Adrenal gland (tissue), 12 donors: Measurements from ENCODE around the gene ATP12A. TPM values are rescaled to one million over a fixed set of nuclear protein-coding genes. Genes with fewer than 3 reads are reported as not detected.

Source experiments
- DNase-seq, 7 donors: peaks; one replicate each; pipeline ENCODE4 v3.0.0-alpha.2; 2019 to 2020
- H3K27ac ChIP-seq, 5 donors: fragments of 200-600 bp; sonication (generic) in 4 of 5; 1 replicate in 3 of 5; 2 replicates in 2 of 5; pipeline versions ENCODE4 v1.5.1 to v1.8.0; 2016 to 2020; ENCODE audit warnings: mild to moderate bottlenecking in 1 of 5
- H3K27me3 ChIP-seq: fragments of 200-600 bp; 2 replicates; pipeline ENCODE4 v1.8.0; 2021
- H3K36me3 ChIP-seq, 2 donors: fragments of 200-600 bp; replicated peaks in 1 of 2; 1 replicate in 1 of 2; 2 replicates in 1 of 2; pipeline versions ENCODE4 v1.5.1 to v1.8.0; 2018 to 2022
- H3K4me1 ChIP-seq, 2 donors: fragments of 200-600 bp; replicated peaks in 1 of 2; 1 replicate in 1 of 2; 2 replicates in 1 of 2; pipeline versions ENCODE4 v1.5.1 to v1.8.0; 2018 to 2021
- H3K4me3 ChIP-seq, 4 donors: fragments of 200-600 bp; sonication (generic) in 3 of 4; one replicate each; pipeline ENCODE4 v1.5.1; 2016 to 2018
- H3K9me3 ChIP-seq, 3 donors: fragments of 200-600 bp; sonication (generic) in 1 of 3; replicated peaks in 1 of 3; 1 replicate in 2 of 3; 2 replicates in 1 of 3; pipeline versions ENCODE4 v1.5.1 to v1.8.0; 2016 to 2021
- POLR2A ChIP-seq, 2 donors: fragments of 450-650 bp; IDR thresholded peaks; one replicate each; pipeline ENCODE4 v1.6.1; 2017; ENCODE audit warnings: antibody characterized with exemption in 2 of 2, mild to moderate bottlenecking in 2 of 2, moderate library complexity in 1 of 2
- WGBS, 4 donors: extraction: QIAGEN DNeasy Blood & Tissue Kit in 2 of 4; methylation state at CpG; one replicate each; pipeline versions ENCODE4 v1.1.5 to v1.1.7; 2013 to 2017; 5-methylcytosine and 5-hydroxymethylcytosine counted together
- intact Hi-C, 2 donors: fragments of 100-400 bp; cut with DNase I; formaldehyde crosslinking; loops; one replicate each; pipeline versions ENCODE4 v1.14.1 to v1.15.0; 2022 to 2023
- polyA plus RNA-seq, 3 donors: library from polyadenylated mRNA; stranded (reverse); fragments of 200-250 nt in 2 of 3; fragments of 350-450 nt in 1 of 3; fragmentation: Illumina TruSeq in 1 of 3; extraction: RNeasy Lipid Tissue Mini Kit (QIAGEN cat#74804) in 1 of 3; gene quantifications; one replicate each; pipeline ENCODE4 v1.2.3, GENCODE V29; 2013 to 2014
- total RNA-seq, 9 donors: library from RNA; depleted of rRNA in 4 of 9; stranded (reverse); fragments of >200 nt in 4 of 9; fragments of 120-200 nt in 1 of 9; fragmentation: NEBNext Ultra II Directional in 1 of 9; extraction: Animal tissue kit (Norgen Biotek cat#: 25700) in 1 of 9; gene quantifications; one replicate each; pipeline versions ENCODE4 v1.1.0 to v1.2.4, GENCODE V29; 2013 to 2023
- TF ChIP-seq, protein P1 (sequence below), 6 experiments: fragments of 450-650 bp in 4 of 6; fragments of 200-600 bp in 2 of 6; sonication (generic) in 1 of 6; IDR thresholded peaks; 1 replicate in 5 of 6; 2 replicates in 1 of 6; pipeline versions ENCODE4 v1.5.1 to v1.8.0; 2016 to 2021; ENCODE audit warnings: antibody characterized with exemption in 6 of 6, mild to moderate bottlenecking in 2 of 6, moderate library complexity in 1 of 6
- donor health status: healthy with polysubstance abuse.
- donor health status: Bipolar disorder and iron deficiency.
- donor health status: DM: yes; HTN: yes; CAD: no.
- donor health status: DM: no; HTN: no; CAD: no.
- donor health status: DM: no; HTN: no; CAD: no.
- donor health status: DM: yes; HTN: yes; CAD: no.

Gene ATP12A
- total and polyA plus RNA-seq, 12 donors: 0.04 to 0.06 TPM; not detected in 10

DNA sequence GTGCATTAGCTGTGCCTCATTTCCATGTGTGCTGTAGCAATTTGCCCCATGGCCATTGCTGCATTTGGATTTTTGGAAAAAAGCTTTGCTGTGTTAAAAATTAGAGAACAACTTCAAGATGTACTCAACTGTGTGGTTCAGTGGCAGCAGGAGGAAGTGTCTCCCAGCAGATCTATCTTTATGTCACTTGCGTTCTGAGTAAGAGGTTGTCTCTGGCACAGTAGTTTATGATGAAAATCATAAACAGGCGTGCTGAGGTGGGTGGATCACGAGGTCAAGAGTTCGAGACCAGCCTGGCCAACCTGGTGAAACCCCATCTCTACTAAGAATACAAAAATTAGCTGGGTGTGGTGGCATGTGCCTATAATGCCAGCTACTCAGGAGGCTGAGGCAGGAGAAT is 54.7 kb downstream of the ATP12A start:
- WGBS, 4 donors: 56 to 73% (median 68%) methylated on average over 2 to 4 of the region's 4 CpGs
- no peak overlapping the region for H3K4me3 ChIP-seq
- DNase-seq: no peak
- H3K9me3 ChIP-seq: no peaks in the 10 kb centered on the region
- no peaks in the 10 kb centered on the region for H3K4me1 ChIP-seq
- no peaks in the 10 kb centered on the region for H3K27me3 ChIP-seq
- intact Hi-C loops: no loop called here
- TF ChIP-seq POLR2A (IDR thresholded peaks at IDR 0.05): no peak
- TF ChIP-seq, protein P1, sequence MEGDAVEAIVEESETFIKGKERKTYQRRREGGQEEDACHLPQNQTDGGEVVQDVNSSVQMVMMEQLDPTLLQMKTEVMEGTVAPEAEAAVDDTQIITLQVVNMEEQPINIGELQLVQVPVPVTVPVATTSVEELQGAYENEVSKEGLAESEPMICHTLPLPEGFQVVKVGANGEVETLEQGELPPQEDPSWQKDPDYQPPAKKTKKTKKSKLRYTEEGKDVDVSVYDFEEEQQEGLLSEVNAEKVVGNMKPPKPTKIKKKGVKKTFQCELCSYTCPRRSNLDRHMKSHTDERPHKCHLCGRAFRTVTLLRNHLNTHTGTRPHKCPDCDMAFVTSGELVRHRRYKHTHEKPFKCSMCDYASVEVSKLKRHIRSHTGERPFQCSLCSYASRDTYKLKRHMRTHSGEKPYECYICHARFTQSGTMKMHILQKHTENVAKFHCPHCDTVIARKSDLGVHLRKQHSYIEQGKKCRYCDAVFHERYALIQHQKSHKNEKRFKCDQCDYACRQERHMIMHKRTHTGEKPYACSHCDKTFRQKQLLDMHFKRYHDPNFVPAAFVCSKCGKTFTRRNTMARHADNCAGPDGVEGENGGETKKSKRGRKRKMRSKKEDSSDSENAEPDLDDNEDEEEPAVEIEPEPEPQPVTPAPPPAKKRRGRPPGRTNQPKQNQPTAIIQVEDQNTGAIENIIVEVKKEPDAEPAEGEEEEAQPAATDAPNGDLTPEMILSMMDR (IDR thresholded peaks at IDR 0.05): no peak
- no peaks in the 10 kb centered on the region for H3K36me3 ChIP-seq
- H3K27ac ChIP-seq: no peak overlapping the region

DNA sequence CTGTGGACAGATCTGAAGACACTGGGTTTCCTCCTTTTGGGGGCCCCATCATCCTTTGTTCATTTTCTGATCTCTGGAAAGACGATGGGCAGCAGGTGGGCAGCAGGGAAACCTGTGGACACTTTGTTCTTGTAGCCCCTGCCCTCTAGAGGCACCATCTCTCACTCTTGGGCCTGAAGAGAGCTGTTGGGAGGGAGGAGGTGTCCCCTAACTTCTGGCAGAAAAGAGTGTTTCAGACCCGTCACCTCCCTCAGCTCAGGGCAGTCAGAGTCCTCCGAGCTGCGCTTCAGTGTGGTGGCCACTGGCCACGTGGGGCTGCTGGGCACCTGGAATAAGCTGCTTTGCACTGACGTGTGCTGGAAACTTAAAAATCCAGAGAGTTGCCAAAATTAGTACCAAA is 56.8 kb downstream of the ATP12A start:
- Histone ChIP-seq H3K4me1 (no peaks in the 10 kb centered on the region), H3K36me3 (no peaks in the 10 kb centered on the region), H3K4me3 (no peak overlapping the region), H3K27ac (no peak overlapping the region), H3K27me3 (no peaks in the 10 kb centered on the region), H3K9me3 (no peaks in the 10 kb centered on the region)
- TF ChIP-seq, protein P1 (IDR thresholded peaks at IDR 0.05): no peak
- TF ChIP-seq POLR2A (IDR thresholded peaks at IDR 0.05): no peak
- intact Hi-C loops: no loop called here
- 75 to 86% (median 80%) methylated on average over 6 of the region's 6 CpGs for WGBS, 4 donors
- DNase-seq: no peak

DNA sequence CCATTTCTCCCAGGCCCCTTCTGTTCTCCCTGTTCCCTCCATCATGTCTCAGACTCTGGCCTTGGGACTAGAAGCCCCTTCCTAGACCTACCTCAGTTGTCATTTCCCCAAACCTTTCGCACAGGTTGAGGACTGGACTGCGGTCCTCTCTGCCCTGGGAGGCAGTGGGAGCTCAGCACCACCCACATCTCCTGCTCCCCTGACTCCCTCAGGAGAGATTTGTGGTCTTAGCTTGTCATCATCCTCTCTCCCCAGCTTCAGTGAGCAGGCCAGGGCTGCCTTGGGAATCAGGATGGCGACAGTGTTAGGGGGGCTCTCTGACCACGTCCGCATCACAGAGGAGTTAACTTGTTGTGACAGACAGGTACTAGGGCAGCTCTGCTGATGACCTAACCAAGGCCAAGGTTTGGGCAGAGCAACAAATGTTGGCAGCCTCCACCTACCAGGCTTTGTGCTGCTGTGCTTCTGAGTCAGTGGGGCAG is 58.2 kb downstream of the ATP12A start:
- no peaks in the 10 kb centered on the region for H3K9me3 ChIP-seq
- no peak overlapping the region for H3K4me3 ChIP-seq
- H3K27me3 ChIP-seq: no peaks in the 10 kb centered on the region
- no peak overlapping the region for H3K27ac ChIP-seq
- DNase-seq: no peak
- H3K36me3 ChIP-seq: no peaks in the 10 kb centered on the region
- TF ChIP-seq, protein P1 (IDR thresholded peaks at IDR 0.05): no peak
- no peak for TF ChIP-seq POLR2A (IDR thresholded peaks at IDR 0.05)
- intact Hi-C loops: no loop called here
- H3K4me1 ChIP-seq: no peaks in the 10 kb centered on the region
- WGBS, 4 donors: 78 to 95% (median 89%) methylated on average over 5 of the region's 5 CpGs

DNA sequence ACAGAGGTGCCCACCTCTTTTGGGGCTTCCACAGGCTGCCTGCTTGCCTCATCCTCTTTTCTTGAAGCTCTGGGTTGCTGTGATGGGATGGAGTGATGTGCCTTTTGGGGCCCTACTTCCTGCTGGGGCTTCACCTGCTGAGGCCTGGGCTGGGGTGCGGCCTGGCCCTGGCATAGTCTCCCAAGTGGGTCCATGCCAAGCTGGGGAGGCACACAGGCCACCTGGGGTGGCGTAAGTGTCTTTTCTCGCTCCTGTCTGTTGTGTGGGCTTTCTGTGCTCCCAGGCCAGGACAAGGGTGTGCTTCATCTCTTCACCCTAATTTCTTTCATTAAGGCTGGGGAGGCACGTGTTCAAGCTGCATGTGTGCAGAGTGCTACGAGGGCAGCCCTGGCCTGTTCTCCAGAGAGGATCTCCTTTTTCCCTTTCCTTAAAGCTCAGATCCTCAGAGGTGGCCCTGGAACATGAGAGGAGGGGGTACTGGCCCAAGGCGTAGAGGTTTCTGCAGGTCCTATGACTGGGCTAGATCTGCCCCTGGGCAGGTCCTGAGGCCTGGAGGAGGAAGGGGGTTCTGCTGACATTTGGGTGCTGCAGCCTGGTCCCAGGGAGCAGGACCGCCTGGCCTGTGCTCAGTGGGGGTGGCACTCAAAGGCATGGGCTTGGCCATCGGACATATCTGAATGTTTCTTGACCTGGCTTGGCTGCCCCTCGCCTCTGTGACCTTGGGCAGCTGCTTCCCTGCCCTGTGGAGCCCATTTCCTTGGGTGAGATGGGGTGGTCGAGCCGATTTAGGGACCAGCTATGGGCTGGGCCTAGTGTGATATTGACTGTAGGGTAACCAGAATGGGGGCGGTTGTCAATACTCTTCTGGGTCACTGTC is 60.0 kb downstream of the ATP12A start:
- Histone ChIP-seq H3K36me3 (no peaks in the 10 kb centered on the region), H3K27me3 (peaks cover 5% of the 10 kb centered on the region), H3K4me3 (no peak overlapping the region), H3K9me3 (no peaks in the 10 kb centered on the region), H3K4me1 (no peaks in the 10 kb centered on the region), H3K27ac (no peak overlapping the region)
- DNase-seq: no peak
- no peak for TF ChIP-seq POLR2A (IDR thresholded peaks at IDR 0.05)
- TF ChIP-seq, protein P1 (IDR thresholded peaks at IDR 0.05): no peak
- intact Hi-C loops: no loop called here
- 91 to 98% (median 94%) methylated on average over 5 to 12 of the region's 12 CpGs for WGBS, 4 donors
